ENCODE data around the gene NAA80.

- no peak for TF ChIP-seq CTCF (IDR thresholded peaks at IDR 0.05)
- TF ChIP-seq POLR2A (IDR thresholded peaks at IDR 0.05): no peak
- TF ChIP-seq POLR2AphosphoS5 (IDR thresholded peaks at IDR 0.05): no peak
- TF ChIP-seq EP300 (IDR thresholded peaks at IDR 0.05): no peak
Measured at GRCh38 chr3:50279255-50280016, 19.8 kb downstream of the NAA80 start.
